LNCaP clone FGC (cell line): Measurements from ENCODE around the gene TXNRD1.

Source experiments
- DNase-seq: peaks from one replicate; pipeline ENCODE4 v3.0.0-alpha.2; 2011; ENCODE audit warnings: low read depth
- H3K4me3 ChIP-seq: 2 replicates; pipeline ENCODE4 v1.5.1; 2011; ENCODE audit warnings: mild to moderate bottlenecking, low read depth, low read length, control low read depth
- TF ChIP-seq, protein P1 (sequence below): IDR thresholded peaks from 2 replicates; pipeline ENCODE4 v1.5.1; 2012; ENCODE audit warnings: mild to moderate bottlenecking; ENCODE audit not compliant: control insufficient read depth, insufficient read depth; ENCODE audit errors: extremely low read depth

The TXNRD1 gene

GRCh38 chr12:104356231-104357115, 140.9 kb downstream of the TXNRD1 start:
- no peak for DNase-seq
- no peak overlapping the region for H3K4me3 ChIP-seq
- TF ChIP-seq, protein P1, sequence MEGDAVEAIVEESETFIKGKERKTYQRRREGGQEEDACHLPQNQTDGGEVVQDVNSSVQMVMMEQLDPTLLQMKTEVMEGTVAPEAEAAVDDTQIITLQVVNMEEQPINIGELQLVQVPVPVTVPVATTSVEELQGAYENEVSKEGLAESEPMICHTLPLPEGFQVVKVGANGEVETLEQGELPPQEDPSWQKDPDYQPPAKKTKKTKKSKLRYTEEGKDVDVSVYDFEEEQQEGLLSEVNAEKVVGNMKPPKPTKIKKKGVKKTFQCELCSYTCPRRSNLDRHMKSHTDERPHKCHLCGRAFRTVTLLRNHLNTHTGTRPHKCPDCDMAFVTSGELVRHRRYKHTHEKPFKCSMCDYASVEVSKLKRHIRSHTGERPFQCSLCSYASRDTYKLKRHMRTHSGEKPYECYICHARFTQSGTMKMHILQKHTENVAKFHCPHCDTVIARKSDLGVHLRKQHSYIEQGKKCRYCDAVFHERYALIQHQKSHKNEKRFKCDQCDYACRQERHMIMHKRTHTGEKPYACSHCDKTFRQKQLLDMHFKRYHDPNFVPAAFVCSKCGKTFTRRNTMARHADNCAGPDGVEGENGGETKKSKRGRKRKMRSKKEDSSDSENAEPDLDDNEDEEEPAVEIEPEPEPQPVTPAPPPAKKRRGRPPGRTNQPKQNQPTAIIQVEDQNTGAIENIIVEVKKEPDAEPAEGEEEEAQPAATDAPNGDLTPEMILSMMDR, result no peak

DNA sequence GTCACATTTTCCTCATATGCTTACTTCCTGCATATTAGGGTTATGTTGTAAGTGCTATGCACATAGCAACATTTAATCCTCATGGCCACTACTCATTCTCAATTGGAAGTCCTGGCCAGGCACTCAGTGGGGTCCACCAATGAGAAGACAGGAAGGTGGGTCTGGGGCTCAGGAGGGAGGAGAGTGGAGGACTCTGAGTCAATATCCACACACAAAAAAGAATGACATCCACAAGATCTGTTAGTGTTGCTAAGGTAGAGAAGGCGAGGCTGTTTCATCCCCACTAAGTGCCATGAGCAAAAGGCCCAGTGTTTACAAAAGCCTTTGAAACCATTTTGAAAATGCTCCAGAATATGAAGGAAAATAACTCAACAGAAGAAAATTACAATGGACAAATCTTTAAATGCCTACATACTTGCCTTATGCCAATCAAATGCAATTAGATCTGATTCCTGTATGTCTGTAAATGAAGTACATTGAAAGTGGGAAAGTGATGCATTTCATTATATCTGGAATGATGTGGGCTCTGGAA, 141.9 kb downstream of the TXNRD1 start:
- TF ChIP-seq, protein P1, result no peak
- DNase-seq, result no peak
- no peak overlapping the region for H3K4me3 ChIP-seq

GRCh38 chr12:104358353-104359003, 142.9 kb downstream of the TXNRD1 start:
- H3K4me3 ChIP-seq, result no peak overlapping the region
- TF ChIP-seq, protein P1, result peak; percentile 97
- DNase-seq, result peak; percentile 69

DNA sequence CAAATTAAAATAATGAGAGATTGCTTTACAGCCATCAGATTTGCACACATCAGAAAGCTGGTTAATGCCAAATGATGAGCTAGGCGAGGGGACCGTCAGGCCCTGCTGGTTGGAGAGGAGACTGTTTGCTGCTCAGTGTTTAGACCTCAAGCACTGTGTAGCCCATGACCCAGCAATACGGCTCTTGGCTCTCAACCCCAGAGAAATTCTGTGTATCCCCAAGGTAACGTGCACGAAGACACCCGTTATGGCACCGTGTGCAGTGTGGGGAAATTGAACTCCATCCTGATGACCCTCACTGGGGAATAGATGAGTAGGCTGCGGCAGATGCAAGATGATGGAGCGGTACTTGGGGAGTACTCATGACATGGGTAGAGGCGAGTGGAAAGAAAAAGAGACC, 143.6 kb downstream of the TXNRD1 start:
- no peak for DNase-seq
- no peak overlapping the region for H3K4me3 ChIP-seq
- TF ChIP-seq, protein P1, result no peak

GRCh38 chr12:104360157-104360556, 144.6 kb downstream of the TXNRD1 start:
- no peak for DNase-seq
- no peak overlapping the region for H3K4me3 ChIP-seq
- TF ChIP-seq, protein P1, result no peak

DNA sequence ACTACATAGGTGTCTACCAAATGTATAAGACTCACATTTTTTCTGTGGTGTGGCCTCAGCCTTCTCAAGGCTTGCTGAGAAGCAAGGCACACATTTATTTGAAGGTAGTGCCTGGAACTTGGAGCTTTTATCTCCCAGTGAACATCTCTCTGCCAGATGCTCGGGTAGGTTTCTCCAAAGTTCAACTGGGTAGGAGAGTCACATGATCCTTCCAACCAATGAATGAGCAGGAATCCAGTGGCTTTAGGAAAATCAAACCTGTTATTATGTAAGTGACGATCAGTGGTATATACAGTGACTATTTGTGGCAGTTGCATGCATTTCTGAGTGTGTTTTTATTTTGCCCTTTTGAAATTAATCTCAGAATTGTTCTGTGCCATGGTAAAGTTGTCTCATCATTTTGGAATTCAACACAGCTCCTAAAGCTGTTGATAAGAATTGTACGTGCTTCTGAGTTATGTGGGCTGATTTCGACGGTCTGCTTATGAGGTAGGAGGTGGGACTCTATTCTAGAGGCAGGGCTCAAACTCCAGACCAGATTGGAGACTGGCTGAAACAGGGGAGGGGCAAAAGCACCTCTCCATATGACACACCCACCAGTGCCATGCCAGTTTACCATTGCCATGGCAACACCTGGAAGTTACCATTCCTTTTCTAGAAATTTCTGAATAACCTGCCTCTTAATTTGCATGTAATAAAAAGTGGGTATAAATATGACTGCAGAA, 145.6 kb downstream of the TXNRD1 start:
- TF ChIP-seq, protein P1, result no peak
- DNase-seq, result no peak
- no peak overlapping the region for H3K4me3 ChIP-seq
